Heart left ventricle (tissue), 16 donors: Measurements from ENCODE around the gene CTAG1B. TPM values are rescaled to one million over a fixed set of nuclear protein-coding genes. Genes with fewer than 3 reads are reported as not detected.
"Not testable (repeated sequence)": the region's sequence is repeated elsewhere in the genome, so short reads cannot be mapped to it uniquely, and the experiment has no call there.

Experiments used
- ATAC-seq, 4 donors: fragments of 200-7000 bp; cut with Tn5 transposase; one replicate each; pipeline ENCODE4 v1.9.1; 2020 to 2022; ENCODE audit warnings: moderate library complexity in 4 of 4, mild to moderate bottlenecking in 3 of 4, moderate number of reproducible peaks in 1 of 4
- DNase-seq, 5 donors: peaks; one replicate each; pipeline ENCODE4 v3.0.0-alpha.2; 2020
- H3K27ac ChIP-seq, 12 donors: fragments of 200-600 bp; sonication (generic) in 4 of 12; one replicate each; pipeline versions ENCODE4 v1.5.0 to v1.8.0; 2016 to 2022; ENCODE audit warnings: mild to moderate bottlenecking in 2 of 12
- H3K27me3 ChIP-seq, 9 donors: fragments of 200-600 bp; sonication (generic) in 2 of 9; one replicate each; pipeline versions ENCODE4 v1.5.1 to v1.8.0; 2016 to 2022; ENCODE audit warnings: mild to moderate bottlenecking in 3 of 9
- H3K36me3 ChIP-seq, 9 donors: fragments of 200-600 bp; sonication (generic) in 2 of 9; one replicate each; pipeline versions ENCODE4 v1.5.0 to v1.8.0; 2018 to 2022; ENCODE audit warnings: mild to moderate bottlenecking in 2 of 9
- H3K4me1 ChIP-seq, 12 donors: fragments of 200-600 bp; sonication (generic) in 4 of 12; one replicate each; pipeline versions ENCODE4 v1.5.0 to v1.8.0; 2016 to 2022; ENCODE audit warnings: mild to moderate bottlenecking in 3 of 12
- H3K4me3 ChIP-seq, 12 donors: fragments of 200-600 bp; sonication (generic) in 4 of 12; one replicate each; pipeline versions ENCODE4 v1.5.0 to v1.8.0; 2017 to 2022; ENCODE audit warnings: mild to moderate bottlenecking in 9 of 12, moderate library complexity in 4 of 12
- H3K9me3 ChIP-seq, 12 donors: fragments of 200-600 bp; sonication (generic) in 4 of 12; one replicate each; pipeline versions ENCODE4 v1.5.0 to v1.8.0; 2016 to 2022; ENCODE audit warnings: mild to moderate bottlenecking in 1 of 12
- CTCF ChIP-seq, 12 donors: fragments of 200-600 bp; sonication (generic) in 4 of 12; IDR thresholded peaks; one replicate each; pipeline versions ENCODE4 v1.5.0 to v1.8.0; 2018 to 2022; ENCODE audit warnings: antibody characterized with exemption in 12 of 12, mild to moderate bottlenecking in 5 of 12
- POLR2A ChIP-seq, 2 donors: fragments of 450-650 bp; IDR thresholded peaks; one replicate each; pipeline ENCODE4 v1.6.1; 2017; ENCODE audit warnings: antibody characterized with exemption in 2 of 2, mild to moderate bottlenecking in 2 of 2, moderate library complexity in 2 of 2
- WGBS, 4 donors: extraction: QIAGEN DNeasy Blood & Tissue Kit in 2 of 4; methylation state at CpG; one replicate each; pipeline versions ENCODE4 v1.1.5 to v1.1.7; 2013 to 2018; 5-methylcytosine and 5-hydroxymethylcytosine counted together
- intact Hi-C, 10 donors: fragments of 100-400 bp; cut with DNase I; formaldehyde crosslinking; loops; one replicate each; pipeline versions ENCODE4 v1.11.1 to v1.14.2; 2022
- polyA plus RNA-seq, 2 donors: library from polyadenylated mRNA; stranded (reverse); fragments of 200-250 nt; gene quantifications; one replicate each; pipeline ENCODE4 v1.2.3, GENCODE V29; 2013
- total RNA-seq, 9 donors: library from RNA; depleted of rRNA in 2 of 9; stranded (reverse); fragments of >200 nt in 2 of 9; fragmentation: NEBNext Ultra II Directional in 3 of 9; extraction: Animal tissue kit (Norgen Biotek cat#: 25700) in 3 of 9; gene quantifications; one replicate each; pipeline versions ENCODE4 v1.1.0 to v1.2.4, GENCODE V29; 2016 to 2023
- donor health status: ischemic (EF 13 %, LVEDD 7.1; RV severe dilation, severe dysfunction).
- donor health status: healthy with polysubstance abuse.
- donor health status: DM: no; HTN: yes; CAD: no.
- donor health status: DM: no; HTN: no; CAD: no.
- donor health status: ischemic (EF 25% LVEDD 6.9; RV normal size, moderate dysfunction).
- donor health status: ischemic (EF 25% LVEDD 5.7; RV mildly dilated, moderate dysfunction).
- donor health status: healthy.
- donor health status: DM: yes; HTN: yes; CAD: no.
- donor health status: ischemic (EF 35%, LVEDD 5.7; RV mildly dilated, moderate dysfunction).
- donor health status: nonischemic (EF 11% LVEDD 7.7; RV severe dilation, severe dysfunction).
- donor health status: DM: yes; HTN: yes; CAD: no.
- donor health status: PGD.
- donor health status: ischemic (EF 29% LVEDD 5.4; RV normal size, mild dysfunction).
- donor health status: nonischemic (EF 23%, LVEDD 6.1; RV moderate dilation, normal function).

The CTAG1B gene
- total and polyA plus RNA-seq, 11 donors, result not detected

- H3K27me3 ChIP-seq, result no peaks in the 10 kb centered on the region
- H3K4me3 ChIP-seq, result no peak overlapping the region
- TF ChIP-seq POLR2A (IDR thresholded peaks at IDR 0.05) (no peak), CTCF (IDR thresholded peaks at IDR 0.05) (no peak)
- no peak overlapping the region for H3K27ac ChIP-seq
- intact Hi-C loops, result no loop called here
- 74 to 85% (median 83%) methylated on average over 6 of the region's 6 CpGs for WGBS, 4 donors
- DNase-seq (no peak), ATAC-seq (no peak)
- H3K9me3 ChIP-seq, result no peaks in the 10 kb centered on the region
- no peaks in the 10 kb centered on the region for H3K36me3 ChIP-seq
- no peaks in the 10 kb centered on the region for H3K4me1 ChIP-seq
Observed at GRCh38 chrX:154655346-154655745, 36.3 kb upstream of the CTAG1B start.

GRCh38 chrX:154654925-154655324 is 35.8 kb upstream of the CTAG1B start:
- intact Hi-C loops, result no loop called here
- no peak overlapping the region for H3K27ac ChIP-seq
- H3K4me1 ChIP-seq, result no peaks in the 10 kb centered on the region
- H3K4me3 ChIP-seq, result no peak overlapping the region
- H3K9me3 ChIP-seq, result no peaks in the 10 kb centered on the region
- ATAC-seq, result no peak
- WGBS, 4 donors, result 84 to 95% (median 92%) methylated on average over 13 to 15 of the region's 15 CpGs
- TF ChIP-seq CTCF (IDR thresholded peaks at IDR 0.05), result no peak
- TF ChIP-seq POLR2A (IDR thresholded peaks at IDR 0.05), result no peak
- DNase-seq, result no peak
- H3K27me3 ChIP-seq, result no peaks in the 10 kb centered on the region
- H3K36me3 ChIP-seq, result no peaks in the 10 kb centered on the region

GRCh38 chrX:154654372-154654771 is 35.3 kb upstream of the CTAG1B start:
- TF ChIP-seq CTCF (IDR thresholded peaks at IDR 0.05), result no peak
- TF ChIP-seq POLR2A (IDR thresholded peaks at IDR 0.05), result no peak
- Histone ChIP-seq H3K4me3 (no peak overlapping the region), H3K36me3 (no peaks in the 10 kb centered on the region), H3K4me1 (no peaks in the 10 kb centered on the region), H3K9me3 (no peaks in the 10 kb centered on the region), H3K27me3 (no peaks in the 10 kb centered on the region), H3K27ac (no peak overlapping the region)
- intact Hi-C loops, result no loop called here
- no peak for ATAC-seq
- 78 to 91% (median 87%) methylated on average over 9 to 10 of the region's 10 CpGs for WGBS, 4 donors
- DNase-seq, result no peak

- DNase-seq, intact Hi-C loops, H3K36me3 ChIP-seq, H3K27me3 ChIP-seq, H3K4me3 ChIP-seq, H3K9me3 ChIP-seq, H3K4me1 ChIP-seq, ATAC-seq, H3K27ac ChIP-seq: not testable (repeated sequence)
- WGBS, 4 donors, result 100% methylated on average over 1 of the region's 27 CpGs; no CpG with 5 or more reads in 3 of the 4 donors
Observed at GRCh38 chrX:154653413-154653812, 34.3 kb upstream of the CTAG1B start, which contains the start of gene CTAG2. Gene CTAG2, minus strand, starts transcription at chrX:154653579. Its CDS starts 64 bp downstream, at chrX:154653515.

GRCh38 chrX:154653048-154653401 is 33.9 kb upstream of the CTAG1B start:
- WGBS, 4 donors, result 94 to 98% (median 97%) methylated on average over 22 to 23 of the region's 23 CpGs
- no peak for ATAC-seq
- H3K27me3 ChIP-seq, result no peaks in the 10 kb centered on the region
- H3K27ac ChIP-seq, result no peak overlapping the region
- TF ChIP-seq CTCF (IDR thresholded peaks at IDR 0.05), result no peak
- no peak for TF ChIP-seq POLR2A (IDR thresholded peaks at IDR 0.05)
- no peaks in the 10 kb centered on the region for H3K9me3 ChIP-seq
- no peaks in the 10 kb centered on the region for H3K4me1 ChIP-seq
- no peak for DNase-seq
- no peaks in the 10 kb centered on the region for H3K36me3 ChIP-seq
- intact Hi-C loops, result no loop called here
- no peak overlapping the region for H3K4me3 ChIP-seq
